MM.1S (cell line): ENCODE data around the gene RNF227.

Experiments used
- CTCF ChIP-seq: fragments of 300-600 bp; sonication (generic); IDR thresholded peaks from 2 replicates; pipeline ENCODE4 v1.5.1; 2016; ENCODE audit warnings: antibody characterized with exemption, low read length, mixed read lengths
- EZH2phosphoT487 ChIP-seq: fragments of 300-600 bp; sonication (generic); IDR thresholded peaks from 2 replicates; pipeline ENCODE4 v1.6.1; 2018; ENCODE audit warnings: antibody characterized with exemption, low read length

GRCh38 chr17:7880076-7880868 is 35.8 kb downstream of the RNF227 start:
- TF ChIP-seq CTCF (no peak), EZH2phosphoT487 (no peak)
